HG02759 (cell line): ENCODE measurements around the gene TBRG4.
"Not testable (repeated sequence)": the region's sequence is repeated elsewhere in the genome, so short reads cannot be mapped to it uniquely, and the experiment has no call there.

ENCODE experiments used
- ATAC-seq: cut with Tn5 transposase; IDR thresholded peaks from one replicate; pipeline ENCODE4 v1.9.1; 2021; ENCODE audit warnings: mild to moderate bottlenecking, moderate library complexity; ENCODE audit not compliant: unreplicated experiment

Gene TBRG4

DNA sequence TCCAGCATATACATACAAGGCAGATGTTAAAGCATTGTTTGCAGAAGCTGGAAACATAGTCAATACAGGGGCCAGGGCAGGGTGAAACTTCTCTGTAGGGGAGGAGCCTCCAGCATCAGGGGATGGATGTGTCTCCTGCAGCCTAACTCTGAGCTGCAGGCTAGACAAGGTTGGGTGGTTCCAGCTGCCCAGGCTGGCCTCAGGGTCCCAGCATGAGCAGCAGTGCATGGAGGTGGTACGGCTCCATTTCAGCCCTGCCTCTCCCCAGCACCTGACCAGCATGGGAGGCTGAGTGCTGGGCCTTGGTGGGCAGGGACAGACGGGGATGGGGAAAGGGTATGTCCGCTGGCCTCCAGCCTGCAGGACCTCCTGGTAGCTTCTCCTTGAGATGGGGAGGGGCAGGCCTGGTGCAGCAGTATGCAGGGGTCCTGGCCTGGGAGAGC, 7.4 kb upstream of the TBRG4 start:
- ATAC-seq = no peak

DNA sequence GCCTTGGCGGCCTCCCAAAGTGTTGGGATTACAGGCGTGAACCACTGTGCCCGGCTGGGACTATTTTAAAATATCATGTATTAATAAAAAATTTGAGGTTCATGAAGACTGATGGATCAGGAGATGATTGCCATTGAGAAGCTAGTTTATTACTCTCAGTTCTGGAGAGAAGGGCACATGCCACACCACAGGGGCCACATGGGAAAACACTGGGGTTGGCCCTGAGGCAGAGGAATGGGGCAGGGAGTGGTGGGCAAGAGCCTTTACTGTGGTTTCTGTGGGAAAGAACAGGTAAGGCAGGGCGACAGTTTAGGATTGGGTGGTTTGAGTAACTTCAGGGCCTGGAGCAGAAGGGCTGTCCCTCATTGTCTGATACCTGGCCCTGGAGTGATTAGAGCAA, 6.8 kb upstream of the TBRG4 start:
- ATAC-seq = no peak

DNA sequence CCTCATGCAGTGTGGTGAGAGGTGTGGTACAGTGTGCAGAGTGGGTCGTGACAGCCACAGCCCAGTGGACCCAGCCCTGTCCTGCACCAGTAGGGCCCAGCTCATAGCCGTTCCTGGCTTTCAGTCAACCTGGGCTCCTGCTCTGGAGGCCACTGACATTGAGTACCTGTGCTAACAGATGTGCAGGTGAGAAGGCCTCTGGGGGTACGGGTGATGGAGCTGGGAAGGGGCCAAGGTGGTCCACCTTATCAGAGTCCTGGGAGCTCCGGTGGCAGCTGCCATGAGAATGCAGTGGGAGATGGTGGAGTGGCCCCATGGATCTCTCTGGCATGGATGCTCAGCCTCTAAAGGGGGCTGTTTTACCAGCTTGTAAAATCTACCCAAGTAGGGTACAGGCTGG, 6.1 kb upstream of the TBRG4 start:
- ATAC-seq = no peak

DNA sequence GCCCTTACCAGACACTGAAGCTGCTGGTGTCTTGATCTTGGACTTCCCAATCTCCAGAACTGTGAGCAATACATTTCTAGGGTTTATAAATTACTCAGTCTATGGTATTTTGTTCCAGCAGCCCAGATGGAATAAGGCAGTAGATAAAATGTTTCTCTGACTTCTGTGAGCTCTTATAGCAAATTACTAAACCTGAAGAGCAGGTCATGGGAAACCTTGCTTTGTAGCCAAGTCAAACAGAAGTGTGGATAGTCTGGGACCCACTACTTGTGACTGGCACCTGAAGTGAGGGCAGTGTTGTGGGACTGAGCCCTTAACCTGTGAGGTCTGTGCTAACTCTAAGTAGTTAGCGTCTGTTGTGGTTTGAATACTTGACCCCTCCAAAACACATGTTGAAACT, 4.6 kb upstream of the TBRG4 start:
- ATAC-seq = no peak

DNA sequence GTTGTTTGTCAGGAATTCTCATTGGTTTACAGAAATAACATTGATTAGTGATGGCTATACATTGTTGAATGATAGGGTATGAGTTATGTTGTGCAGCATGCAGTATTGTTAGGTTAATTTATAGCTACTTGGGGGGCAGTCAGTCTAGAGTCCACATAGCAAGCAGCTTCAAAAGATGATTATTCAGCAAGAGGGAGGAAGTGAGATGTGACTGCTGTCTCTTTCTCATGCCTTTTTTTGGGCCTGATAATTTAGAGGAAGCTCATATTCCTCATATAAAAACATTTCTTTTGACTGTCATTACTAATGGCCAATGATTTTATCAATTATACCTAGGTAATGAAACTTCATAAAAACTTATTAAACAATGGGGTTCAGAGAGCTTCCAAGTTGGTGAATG, 3.4 kb upstream of the TBRG4 start:
- no peak for ATAC-seq

DNA sequence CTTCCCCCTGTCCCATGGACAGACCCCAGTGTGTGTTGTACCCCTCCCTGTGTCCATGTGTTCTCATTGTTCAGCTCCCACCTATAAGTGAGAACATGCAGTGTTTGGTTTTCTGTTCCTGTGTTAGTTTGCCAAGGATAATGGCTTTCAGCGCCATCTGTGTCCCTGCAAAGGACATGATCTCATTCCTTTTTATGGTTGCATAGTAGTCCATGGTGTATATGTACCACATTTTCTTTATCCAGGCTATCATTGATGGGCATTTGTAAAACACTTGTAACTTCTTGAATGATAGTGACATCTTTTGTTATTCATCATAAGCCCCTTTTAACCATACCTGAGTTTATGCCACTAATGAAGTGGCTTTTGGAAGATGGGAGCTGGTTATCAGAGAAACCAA, 2.8 kb upstream of the TBRG4 start:
- not testable (repeated sequence) for ATAC-seq

DNA sequence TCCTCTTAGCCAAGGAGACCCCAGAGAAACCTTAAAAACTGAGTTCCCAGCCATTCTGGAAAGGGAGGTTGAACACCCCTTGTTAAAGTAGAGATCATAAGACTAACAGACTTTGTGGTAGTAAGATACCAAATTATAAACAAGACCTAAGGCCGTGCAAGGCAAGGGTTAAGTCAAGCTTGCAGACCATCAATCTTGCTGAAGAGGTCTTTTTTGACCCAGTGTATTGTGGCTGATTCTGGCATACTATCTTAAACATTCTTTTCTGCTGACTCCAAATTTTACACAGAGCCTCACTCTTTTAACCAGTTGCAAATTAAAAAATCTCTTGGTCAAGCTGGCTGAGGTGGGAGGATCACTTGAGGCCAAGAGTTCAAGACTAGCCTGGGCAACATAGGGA, 1.2 kb upstream of the TBRG4 start:
- ATAC-seq = no peak

DNA sequence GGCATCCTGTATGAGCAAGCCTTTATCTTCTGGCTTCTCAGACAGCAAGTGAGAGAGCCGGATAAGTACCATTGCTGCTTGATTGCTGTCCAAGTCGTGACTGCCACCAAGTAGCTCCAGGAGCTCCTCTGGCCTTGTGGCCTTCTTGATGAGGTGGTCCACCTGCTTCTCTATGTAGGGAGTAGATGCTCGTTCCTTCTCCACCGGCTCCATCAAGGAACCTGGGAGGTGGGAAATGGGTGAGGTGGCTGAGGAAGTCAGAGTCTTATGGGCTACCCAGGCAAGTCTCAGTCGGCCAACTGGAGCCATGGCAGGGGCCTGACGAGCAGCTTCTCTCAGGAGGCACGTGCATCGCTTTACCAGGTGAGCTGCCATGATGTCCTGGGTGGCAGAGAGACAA, 2.6 kb downstream of the TBRG4 start:
- ATAC-seq = no peak

DNA sequence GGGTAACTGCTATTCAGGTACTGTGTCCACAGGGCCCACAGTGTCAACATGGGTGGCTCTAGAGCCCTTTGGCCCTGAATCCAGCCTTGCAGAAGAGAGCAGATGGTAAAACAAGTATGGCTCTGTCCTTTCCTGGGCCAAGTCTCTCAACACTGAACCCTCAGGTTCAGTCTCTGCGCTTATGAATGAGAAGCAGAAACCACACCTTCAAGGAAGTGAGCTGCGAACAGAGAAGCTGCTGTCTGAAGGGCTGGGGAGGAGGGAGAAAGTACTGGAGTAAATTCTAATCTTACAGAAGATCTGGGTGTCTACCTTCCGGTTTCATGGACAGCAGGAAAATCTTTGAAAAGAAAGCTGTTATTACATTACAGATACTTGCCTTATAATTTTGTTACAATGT, 4.1 kb downstream of the TBRG4 start:
- no peak for ATAC-seq

DNA sequence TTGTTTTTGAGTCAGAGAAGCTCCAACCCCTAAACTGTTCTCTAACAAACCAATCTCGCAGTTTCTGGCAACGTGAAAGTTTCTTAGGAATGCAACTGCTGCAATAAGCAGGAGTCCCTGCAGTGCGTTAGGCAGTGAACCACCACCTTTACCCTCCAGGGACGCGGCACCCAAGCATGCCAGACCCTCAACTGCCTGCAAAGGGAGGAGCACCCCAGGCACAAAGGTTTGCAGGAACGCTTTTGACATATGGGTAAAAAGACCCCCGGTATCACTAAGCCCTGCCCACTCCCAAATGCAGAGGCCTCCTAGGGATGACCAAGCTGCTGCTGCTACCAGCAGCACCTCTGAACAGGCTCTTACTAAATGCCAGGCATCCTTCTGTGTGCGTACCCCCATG, 4.7 kb downstream of the TBRG4 start:
- no peak for ATAC-seq

DNA sequence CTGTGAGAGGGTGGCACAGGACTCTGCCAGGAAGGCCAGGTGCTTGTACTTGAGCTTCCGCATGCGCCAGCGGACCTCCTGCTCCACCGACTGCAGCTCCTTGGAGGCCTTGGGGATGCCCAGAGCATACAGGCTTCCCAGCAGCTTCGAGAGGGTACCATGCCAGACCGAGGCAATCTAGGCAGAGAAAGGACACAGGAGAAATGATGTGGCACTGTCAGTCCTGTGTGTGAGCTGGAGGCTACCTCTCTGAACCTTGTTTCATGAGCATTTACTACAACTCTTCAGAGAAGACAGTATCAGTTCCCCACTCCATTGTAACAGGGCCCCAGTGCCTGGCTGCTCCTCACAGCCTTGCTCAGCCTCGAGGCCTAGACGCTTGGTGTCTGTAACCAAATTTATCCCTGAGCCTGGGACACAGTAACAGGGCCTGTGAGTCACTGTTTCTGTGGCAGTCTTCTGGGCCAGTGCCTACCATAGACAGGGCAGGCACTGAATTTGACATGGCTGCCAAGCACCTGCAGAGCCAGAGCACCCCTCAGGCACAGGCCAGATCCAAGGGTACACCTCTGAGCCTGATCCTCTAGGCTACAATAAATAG, 5.8 kb downstream of the TBRG4 start:
- no peak for ATAC-seq

DNA sequence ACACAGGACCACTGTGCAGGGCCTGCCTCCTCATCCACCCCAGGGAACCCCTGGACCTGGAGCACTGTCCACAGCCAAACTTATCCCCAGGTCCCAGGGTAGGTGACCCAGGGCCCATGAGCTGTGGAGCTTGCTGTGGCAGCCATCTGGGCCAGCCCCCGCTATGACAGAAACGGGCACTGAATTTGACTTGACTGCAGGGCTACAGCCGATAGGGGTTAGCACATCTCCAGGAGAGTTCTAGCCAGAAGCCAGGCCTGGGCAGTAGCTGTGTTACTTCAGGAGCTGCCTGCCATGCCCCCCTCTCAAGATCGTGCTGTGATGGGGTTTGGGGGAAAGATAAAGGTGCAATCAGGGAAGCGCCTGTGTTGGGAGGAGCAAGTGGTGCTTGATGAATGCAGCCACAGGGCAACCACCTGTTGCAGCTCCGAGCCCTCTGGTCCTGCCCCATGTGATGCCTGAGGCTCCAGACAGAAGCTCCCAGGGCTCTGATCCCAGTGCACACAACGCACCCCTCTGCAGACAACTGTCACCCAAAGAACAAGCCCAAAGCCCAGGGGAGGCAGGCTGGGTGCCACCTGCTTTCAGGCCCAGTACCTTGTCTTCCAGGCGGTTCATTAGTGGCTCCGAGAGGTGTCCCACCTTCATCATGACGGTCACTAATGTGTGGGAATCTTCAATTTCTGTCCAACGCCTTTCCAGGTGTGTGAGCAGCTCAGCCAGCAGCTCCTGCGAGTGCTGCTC, 6.5 kb downstream of the TBRG4 start:
- no peak for ATAC-seq

DNA sequence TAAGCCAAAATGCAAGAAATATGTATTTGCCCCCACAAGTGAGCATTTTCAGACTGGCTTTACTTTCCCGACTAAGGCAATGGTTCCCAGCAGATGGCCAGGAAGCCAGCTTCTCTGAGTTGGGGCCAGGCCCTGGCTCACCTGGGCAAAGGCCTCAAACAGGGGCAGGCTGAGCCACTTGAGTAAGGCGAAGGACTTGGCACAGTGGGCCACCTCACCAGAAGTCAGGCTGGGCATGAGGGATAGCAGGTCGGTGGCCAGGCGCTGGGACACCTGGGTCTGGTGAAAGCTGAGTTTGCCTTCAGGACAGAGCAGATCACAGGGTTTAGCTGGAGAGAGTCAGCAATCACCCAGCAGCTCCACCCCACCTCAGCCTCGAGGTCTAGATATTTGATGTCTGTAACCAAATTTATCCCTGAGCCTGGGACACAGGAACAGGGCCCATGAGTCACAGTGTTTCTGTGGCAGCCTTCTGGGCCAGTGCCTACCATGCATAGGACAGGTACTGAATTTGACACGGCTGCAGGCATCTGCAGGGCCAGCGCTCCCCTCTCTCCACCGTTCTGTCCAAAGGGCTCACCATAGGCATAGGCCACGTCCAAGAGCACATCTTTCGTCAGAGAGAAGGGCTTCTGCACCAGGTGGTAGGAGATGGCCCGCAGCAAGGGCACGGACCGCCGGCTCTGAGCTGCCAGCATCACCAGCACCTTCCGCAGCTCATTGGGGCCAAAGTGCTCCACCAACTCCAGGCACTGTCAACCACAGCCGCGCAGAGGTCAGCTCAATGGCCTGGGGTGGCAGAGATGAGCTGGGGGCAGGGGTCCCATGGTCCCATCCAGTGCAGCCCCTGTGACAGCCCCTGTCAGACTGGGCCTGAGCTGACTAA, 7.3 kb downstream of the TBRG4 start:
- no peak for ATAC-seq

DNA sequence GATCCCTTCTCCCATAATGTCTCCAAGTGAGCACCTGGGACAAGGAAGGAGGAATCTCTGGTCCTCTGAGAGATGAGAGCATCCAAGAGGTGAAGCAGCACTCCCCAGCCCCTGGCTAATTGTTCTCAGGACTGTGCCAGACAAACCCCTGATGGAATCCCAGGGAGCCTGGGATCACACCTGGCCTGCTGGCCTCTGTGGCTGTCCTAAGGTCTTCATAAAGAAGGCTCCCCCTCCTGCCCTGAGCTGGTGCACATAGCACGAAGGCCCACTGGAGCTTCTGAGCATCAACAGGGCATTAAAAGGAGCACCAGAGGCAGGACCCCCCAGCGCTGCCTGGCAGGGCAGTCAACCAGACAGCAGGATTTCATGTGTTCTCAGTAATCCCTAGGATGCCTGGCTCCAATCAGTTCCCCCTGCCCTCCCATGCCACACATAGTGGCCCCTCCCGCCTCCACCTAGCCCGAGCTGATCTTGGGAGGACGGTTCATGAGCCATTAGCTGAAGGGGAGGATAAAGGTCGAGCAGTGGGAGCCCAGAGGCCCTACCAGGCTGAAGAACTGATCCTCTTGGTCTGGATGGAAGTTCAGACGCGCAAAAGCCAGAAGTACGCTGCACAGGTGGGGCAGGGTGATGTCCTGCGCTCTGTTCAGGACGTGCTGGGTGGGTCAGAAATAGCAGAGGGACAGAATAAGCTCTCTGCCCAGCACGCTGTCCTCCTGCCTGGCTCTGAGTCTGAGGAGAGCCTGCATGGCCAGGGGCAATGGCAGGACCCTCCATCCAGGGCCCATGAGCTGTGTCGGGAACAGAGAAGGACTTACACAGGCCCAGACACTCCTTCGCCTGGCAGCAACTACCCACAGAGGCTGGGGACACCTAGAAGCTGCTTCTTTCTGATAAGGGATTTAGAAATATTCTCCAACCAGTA, 8.4 kb downstream of the TBRG4 start:
- ATAC-seq = no peak

DNA sequence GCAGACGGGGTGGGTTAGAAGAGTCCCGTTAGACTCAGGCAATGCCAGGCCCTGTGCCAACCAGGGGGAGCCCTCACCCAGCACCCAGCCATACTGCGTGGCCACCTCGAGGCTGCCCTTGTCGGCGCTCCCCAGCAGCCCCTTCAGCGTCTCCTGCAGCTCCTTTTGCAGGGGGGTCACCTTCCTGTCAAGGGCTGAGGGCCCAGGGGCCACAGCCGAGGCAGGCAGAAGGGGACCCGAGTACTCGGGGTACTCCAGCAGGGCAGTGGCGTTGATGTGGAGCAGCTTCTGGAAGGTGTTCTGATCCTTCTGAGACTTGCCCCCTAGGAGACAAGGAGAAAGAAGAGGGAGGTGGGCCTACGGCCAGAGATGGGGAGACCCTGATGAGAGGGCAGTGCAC, 9.7 kb downstream of the TBRG4 start:
- no peak for ATAC-seq

DNA sequence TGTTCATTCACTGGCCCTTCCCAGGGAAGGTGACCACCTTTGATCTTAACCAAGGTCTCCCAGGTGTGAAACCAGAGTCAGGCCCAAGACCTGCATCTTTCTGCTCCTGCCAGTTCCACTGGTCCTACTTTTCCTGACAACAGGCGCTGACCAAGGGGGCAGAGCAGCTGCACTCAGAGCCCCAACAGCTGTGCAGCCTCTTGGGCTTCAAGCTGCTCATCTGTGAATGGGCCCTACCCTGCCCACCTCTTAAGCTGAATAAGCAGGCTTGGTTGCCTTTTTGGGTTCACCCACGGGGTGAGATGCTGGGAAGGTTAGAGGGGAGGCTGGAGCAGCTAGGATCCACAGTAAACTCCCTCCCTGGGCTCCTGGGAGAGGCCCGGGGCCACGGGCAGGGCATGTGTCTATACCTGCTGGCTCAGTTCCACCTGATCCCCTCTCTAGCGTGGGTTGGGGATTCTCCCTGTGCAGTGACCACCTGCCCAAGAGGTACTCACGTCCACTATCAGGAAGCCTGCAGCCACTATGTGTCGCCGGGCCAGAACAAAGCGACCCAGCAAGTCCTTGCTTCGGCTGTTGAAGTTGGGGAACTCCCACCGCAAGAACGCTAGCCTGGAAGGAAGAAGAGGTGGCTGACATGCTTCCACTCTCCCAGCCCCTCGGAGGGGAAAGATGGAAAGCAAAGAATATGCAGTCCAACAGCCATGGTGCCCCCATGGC, 10.6 kb downstream of the TBRG4 start:
- ATAC-seq = no peak

DNA sequence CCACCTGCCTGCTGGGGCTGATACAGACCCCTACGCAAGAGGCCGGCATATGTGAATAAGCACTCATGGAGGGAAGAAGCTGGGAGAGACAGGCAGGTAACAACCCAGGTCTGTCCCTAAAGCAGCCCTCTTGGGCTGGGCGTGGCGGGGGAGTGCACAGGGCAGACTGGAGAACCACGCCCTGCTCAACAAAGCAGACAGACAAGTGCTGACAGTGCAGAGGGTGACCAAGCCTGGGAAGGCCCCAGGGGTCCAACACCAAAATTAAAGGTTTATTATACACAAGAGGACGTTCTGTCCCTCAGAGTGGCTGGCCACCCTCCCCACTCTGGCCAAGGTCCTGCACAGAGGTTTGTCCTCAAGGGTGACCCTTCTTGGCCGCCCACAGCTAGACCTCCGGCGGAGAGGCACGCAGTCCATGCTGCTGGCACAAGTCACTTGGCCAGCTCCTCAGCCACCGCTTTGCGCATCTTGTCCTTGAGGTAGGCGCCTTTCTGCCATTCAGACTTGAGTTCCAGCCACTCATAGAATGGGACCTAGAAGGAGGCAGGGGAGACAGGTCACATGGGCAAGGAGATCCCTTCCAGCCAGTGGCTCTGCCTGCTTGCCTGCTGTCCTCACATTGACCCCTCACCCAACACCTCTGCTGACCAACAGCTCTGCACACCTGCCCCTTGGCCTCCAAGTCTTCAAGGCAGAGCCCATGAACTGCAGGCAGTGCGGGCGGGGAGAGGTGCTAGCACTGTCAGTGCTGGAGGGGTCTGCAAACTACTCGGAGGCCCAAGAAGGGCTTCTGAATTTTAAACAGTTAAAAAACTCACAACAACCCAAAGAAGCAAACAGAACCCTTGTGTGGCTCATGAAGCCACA, 11.4 kb downstream of the TBRG4 start:
- no peak for ATAC-seq

DNA sequence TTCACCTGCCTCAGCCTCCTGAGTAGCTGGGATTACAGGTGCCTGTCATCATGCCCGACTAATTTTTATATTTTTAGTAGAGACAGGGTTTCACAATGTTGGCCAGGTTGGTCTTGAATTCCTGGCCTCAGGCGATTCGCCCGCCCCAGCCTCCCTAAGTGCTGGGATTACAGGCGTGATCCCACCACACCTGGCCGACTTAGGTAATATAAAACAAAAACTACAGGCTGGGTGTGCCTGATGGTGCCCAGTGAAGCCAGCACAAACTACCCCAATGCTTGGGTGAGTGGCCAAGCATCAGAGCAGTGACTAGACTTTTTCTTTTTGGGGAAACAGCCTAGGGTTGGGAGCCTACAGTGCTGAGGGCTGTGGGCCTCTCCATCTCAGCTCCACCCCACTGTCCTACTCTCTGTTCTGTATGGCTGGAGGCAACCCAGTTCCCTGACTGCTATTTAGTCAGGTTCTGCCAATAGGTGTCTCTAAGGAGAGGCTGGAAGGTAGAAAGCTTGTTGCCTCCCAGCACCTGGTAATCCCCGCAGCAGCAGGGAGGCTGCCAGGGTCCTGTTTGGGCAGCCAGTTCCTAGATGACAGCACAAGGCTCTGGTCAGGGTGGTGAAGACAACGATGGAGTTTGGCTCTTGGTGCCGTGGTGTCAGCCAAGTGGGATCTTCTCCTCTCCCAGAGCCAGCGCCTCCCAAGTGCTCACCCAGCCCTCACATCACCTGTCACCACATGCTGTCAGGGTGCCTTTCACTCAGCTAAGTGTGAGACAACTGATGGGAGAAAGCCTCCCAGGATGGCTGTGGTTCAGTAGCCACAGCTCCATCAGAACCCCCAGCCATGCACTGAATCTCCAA, 12.3 kb downstream of the TBRG4 start:
- no peak for ATAC-seq

DNA sequence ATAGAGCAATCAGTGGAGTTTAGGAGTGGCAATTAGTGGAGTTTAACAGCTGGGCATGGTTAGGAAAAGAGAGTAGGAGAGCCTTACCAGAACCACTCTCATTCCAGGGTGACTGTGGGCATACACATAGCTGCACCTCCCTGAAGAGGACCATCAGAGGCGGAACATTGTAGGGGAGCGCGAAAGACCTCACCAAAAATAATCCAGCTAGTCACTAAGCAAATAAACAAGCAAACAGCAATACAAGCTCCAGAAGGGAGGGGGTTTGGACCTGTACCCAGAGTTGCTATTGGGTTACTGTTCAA, 18.6 kb downstream of the TBRG4 start:
- ATAC-seq = no peak
